HCT116 (cell line): ENCODE data around the gene SYF2. TPM values are rescaled to one million over a fixed set of nuclear protein-coding genes. Genes with fewer than 3 reads are reported as not detected.
A peak's percentile ranks its signal among the peaks of the same experiment; 100 is the strongest.

ENCODE experiments used
- ATAC-seq: fragments of 200-7000 bp; cut with Tn5 transposase; 2 replicates; pipeline ENCODE4 v1.9.1; 2020; ENCODE audit warnings: mild to moderate bottlenecking, moderate library complexity
- BruUV-seq: library from RNA; stranded (reverse); fragments of 400-500 nt; replicated peaks from 2 replicates; lab custom pipeline; 2021; lab: Mats Ljungman, UMichigan
- CTCF ChIA-PET: fragments of 300-600 bp; sonication (Branson Sonifier 250); formaldehyde crosslinking; loops from one replicate; lab custom pipeline; 2021; ENCODE audit warnings: antibody characterized with exemption; lab: Charles Lee
- POLR2A ChIA-PET: fragments of 300-600, 350-600 bp; sonication (Branson Sonifier 250); formaldehyde crosslinking; loops from one replicate; lab custom pipeline; 2021; ENCODE audit warnings: antibody characterized with exemption; lab: Charles Lee
- RAD21 ChIA-PET, 2 experiments: fragments of 300-600 bp; sonication (Branson Sonifier 250); formaldehyde crosslinking; loops; one replicate each; lab custom pipeline; 2023; ENCODE audit warnings: low total read pairs in 2 of 2; ENCODE audit not compliant: uncharacterized antibody in 2 of 2, unreplicated experiment in 2 of 2, low non-redundant PET in 1 of 2; lab: Charles Lee
- DNase-seq: peaks from one replicate; pipeline ENCODE4 v3.0.0-alpha.2; 2010; ENCODE audit warnings: low read depth, low spot score
- H2AFZ ChIP-seq: fragments of 200-600 bp; shearing (Covaris generic), sonication (generic); 2 replicates; pipeline ENCODE4 v1.6.1; 2017; ENCODE audit warnings: low read depth, mixed run types, mixed read lengths, antibody characterized with exemption, low read length; ENCODE audit not compliant: poor library complexity, severe bottlenecking
- H3K27ac ChIP-seq: 2 replicates; pipeline ENCODE4 v1.5.1; 2012; ENCODE audit warnings: low read depth, low read length
- H3K27me3 ChIP-seq: fragments of 200-600 bp; sonication (generic); 2 replicates; pipeline ENCODE4 v1.6.1; 2016; ENCODE audit warnings: mixed run types, low read length, mixed read lengths; ENCODE audit not compliant: insufficient read depth
- H3K36me3 ChIP-seq, 2 experiments: fragments of 200-500 bp in 1 of 2; fragments of 200-600 bp in 1 of 2; sonication (Bioruptor generic) in 1 of 2; sonication (generic) in 1 of 2; 2 replicates each; pipeline versions ENCODE4 v1.5.1 to v1.6.1; 2014 to 2016; ENCODE audit warnings: low read length in 2 of 2, inconsistent platforms in 1 of 2, mixed read lengths in 1 of 2, mixed run types in 1 of 2; ENCODE audit not compliant: insufficient read depth in 2 of 2, control insufficient read depth in 1 of 2
- H3K4me1 ChIP-seq, 2 experiments: fragments of 200-600 bp in 1 of 2; sonication (generic) in 1 of 2; 2 replicates each; pipeline versions ENCODE4 v1.5.1 to v1.6.1; 2012 to 2017; ENCODE audit warnings: low read length in 2 of 2, inconsistent platforms in 1 of 2, mild to moderate bottlenecking in 1 of 2, mixed read lengths in 1 of 2, mixed run types in 1 of 2, moderate library complexity in 1 of 2; ENCODE audit not compliant: insufficient read depth in 2 of 2, control insufficient read depth in 1 of 2
- H3K4me2 ChIP-seq: fragments of 200-600 bp; sonication (generic); 2 replicates; pipeline ENCODE4 v1.6.1; 2017; ENCODE audit warnings: mixed run types, low read length, mixed read lengths
- H3K4me3 ChIP-seq, 2 experiments: fragments of 200-600 bp in 1 of 2; sonication (generic) in 1 of 2; replicated peaks in 1 of 2; 2 replicates each; pipeline ENCODE4 v1.5.1; 2011 to 2016; ENCODE audit warnings: low read length in 2 of 2, control low read depth in 1 of 2, low read depth in 1 of 2, mild to moderate bottlenecking in 1 of 2, mixed read lengths in 1 of 2, mixed run types in 1 of 2
- H3K79me2 ChIP-seq: fragments of 200-600 bp; sonication (generic); 2 replicates; pipeline ENCODE4 v1.6.1; 2017; ENCODE audit warnings: mild to moderate bottlenecking, mixed run types, low read length, moderate library complexity, mixed read lengths; ENCODE audit not compliant: insufficient read depth
- H3K9ac ChIP-seq: fragments of 200-600 bp; sonication (generic); 2 replicates; pipeline ENCODE4 v1.6.1; 2016; ENCODE audit warnings: low read length, mixed read lengths
- H3K9me2 ChIP-seq: fragments of 200-600 bp; sonication (generic), shearing (Covaris generic); 2 replicates; pipeline ENCODE4 v1.6.1; 2017; ENCODE audit warnings: mixed run types, mild to moderate bottlenecking, moderate library complexity; ENCODE audit not compliant: insufficient read depth
- H3K9me3 ChIP-seq, 2 experiments: fragments of 200-500 bp in 1 of 2; fragments of 200-600 bp in 1 of 2; sonication (Bioruptor generic) in 1 of 2; sonication (generic) in 1 of 2; 2 replicates each; pipeline ENCODE4 v1.6.1; 2014 to 2017; ENCODE audit warnings: low read length in 2 of 2, mixed read lengths in 2 of 2, inconsistent platforms in 1 of 2, low read depth in 1 of 2, mild to moderate bottlenecking in 1 of 2, mixed run types in 1 of 2, moderate library complexity in 1 of 2; ENCODE audit not compliant: control insufficient read depth in 1 of 2, insufficient read depth in 1 of 2
- H4K20me1 ChIP-seq: fragments of 200-600 bp; sonication (generic), shearing (Covaris generic); 2 replicates; pipeline ENCODE4 v1.6.1; 2017; ENCODE audit warnings: mixed run types, mild to moderate bottlenecking, moderate library complexity; ENCODE audit not compliant: insufficient read depth
- CBX3 ChIP-seq: IDR thresholded peaks from 2 replicates; pipeline ENCODE4 v1.6.1; 2012; ENCODE audit warnings: low read depth
- CTCF ChIP-seq, 3 experiments: fragments of 200-600 bp in 1 of 3; sonication (generic) in 1 of 3; IDR thresholded peaks in 2 of 3; conservative IDR thresholded peaks in 1 of 3; 2 replicates each; pipeline ENCODE4 v1.5.1; 2012 to 2017; ENCODE audit warnings: low read depth in 2 of 3, low read length in 2 of 3, antibody characterized with exemption in 1 of 3, borderline replicate concordance in 1 of 3, control low read depth in 1 of 3, mild to moderate bottlenecking in 1 of 3, mixed read lengths in 1 of 3, mixed run types in 1 of 3, moderate library complexity in 1 of 3; ENCODE audit not compliant: insufficient read depth in 1 of 3
- EGR1 ChIP-seq: IDR thresholded peaks from 2 replicates; pipeline ENCODE4 v1.6.1; 2012; ENCODE audit warnings: low read depth
- EZH2 ChIP-seq: fragments of 200-600 bp; sonication (generic); IDR thresholded peaks from 2 replicates; pipeline ENCODE4 v1.6.1; 2017; ENCODE audit warnings: antibody characterized with exemption, mixed run types
- EZH2phosphoT487 ChIP-seq: fragments of 200-600 bp; IDR thresholded peaks from 2 replicates; pipeline ENCODE4 v1.6.1; 2018; ENCODE audit warnings: antibody characterized with exemption, borderline replicate concordance
- JUND ChIP-seq: IDR thresholded peaks from 2 replicates; pipeline ENCODE4 v1.6.1; 2012
- MAX ChIP-seq: IDR thresholded peaks from 2 replicates; pipeline ENCODE4 v1.6.1; 2012
- POLR2A ChIP-seq: IDR thresholded peaks from 2 replicates; pipeline ENCODE4 v1.7.0; 2011; ENCODE audit warnings: borderline replicate concordance; ENCODE audit not compliant: insufficient read depth, insufficient read length; ENCODE audit errors: extremely low read depth
- POLR2AphosphoS5 ChIP-seq: IDR thresholded peaks from 2 replicates; pipeline ENCODE4 v1.6.1; 2011; ENCODE audit warnings: mild to moderate bottlenecking, low read depth, low read length, moderate library complexity
- RAD21 ChIP-seq: IDR thresholded peaks from 2 replicates; pipeline ENCODE4 v1.6.1; 2012; ENCODE audit warnings: low read depth, mild to moderate bottlenecking
- REST ChIP-seq: IDR thresholded peaks from 2 replicates; pipeline ENCODE4 v1.6.1; 2012; ENCODE audit warnings: low read depth
- SIN3A ChIP-seq: IDR thresholded peaks from 2 replicates; pipeline ENCODE4 v1.6.1; 2012; ENCODE audit warnings: low read depth
- SRF ChIP-seq: IDR thresholded peaks from 2 replicates; pipeline ENCODE4 v1.6.1; 2012; ENCODE audit warnings: low read depth
- YY1 ChIP-seq: IDR thresholded peaks from 2 replicates; pipeline ENCODE4 v1.6.1; 2011; ENCODE audit warnings: low read length, low read depth, moderate library complexity, mild to moderate bottlenecking; ENCODE audit not compliant: insufficient replicate concordance; ENCODE audit errors: extremely low read depth
- ZFX ChIP-seq: fragments of 450-650 bp; IDR thresholded peaks from 2 replicates; pipeline ENCODE4 v1.6.1; 2017
- ZNF274 ChIP-seq: fragments of 200-500 bp; sonication (Bioruptor generic); IDR thresholded peaks from 2 replicates; pipeline ENCODE4 v1.6.1; 2014; ENCODE audit warnings: mild to moderate bottlenecking, low read depth, low read length, inconsistent platforms
- intact Hi-C: fragments of 100-400 bp; cut with micrococcal nuclease; formaldehyde crosslinking; loops from 2 replicates; pipeline ENCODE4 v1.10.0; 2022
- total RNA-seq: library from RNA; stranded (reverse); gene quantifications from one replicate; pipeline ENCODE4 v1.2.1, GENCODE V29; 2021; ENCODE audit not compliant: unreplicated experiment

SYF2 gene
- total RNA-seq, 1 experiment from 2014 or later: 40.4 TPM

GRCh38 chr1:25245393-25245792 is 13.1 kb upstream of the SYF2 start:
- Histone ChIP-seq H3K27ac (no peak overlapping the region), H3K79me2 (peaks cover 55% of the 10 kb centered on the region), H3K4me3 (peak overlapping the region; percentile 93 to 98; a peak in 3 of 4 replicates), H2AFZ (no peak overlapping the region), H3K9me3 (no peaks in the 10 kb centered on the region), H3K9me2 (no peaks in the 10 kb centered on the region), H3K9ac (no peak overlapping the region), H3K36me3 (peaks cover 18 to 34% of the 10 kb centered on the region in 2 experiments), H3K27me3 (no peaks in the 10 kb centered on the region), H3K4me1 (peaks cover 17 to 26% of the 10 kb centered on the region in 2 experiments), H3K4me2 (peak overlapping the region; percentile 96), H4K20me1 (peaks cover 17% of the 10 kb centered on the region; the same call in 1 of the 2 replicates)
- ChIA-PET CTCF (interaction anchor here (1.5 kb wide), 1 partner anchor 17 kb away, joined by 3 read pairs; no protein-coding TSS in a partner anchor), RAD21 (no interaction called here), POLR2A (interaction anchor here (2.1 kb wide), 1 partner anchor 13 kb away, joined by 8 read pairs; the partner anchor contains the start of gene SYF2)
- intact Hi-C loops: loop anchor here (5.0 kb wide), 1 partner anchor 97 kb away; no protein-coding TSS in a partner anchor
- DNase-seq (no peak), ATAC-seq (no peak)
- TF ChIP-seq ZNF274 (no peak), ZFX (no peak), CTCF (IDR thresholded peaks at IDR 0.05 in 2 of 3, conservative IDR thresholded peaks at IDR 0.05 in 1 of 3; ENCODE audit: borderline replicate concordance in 1 of 3, insufficient read depth in 1 of 3, low read depth in 2 of 3, low read length in 2 of 3) (no peak), EZH2 (no peak), YY1 (no peak), EGR1 (no peak), POLR2A (no peak), EZH2phosphoT487 (no peak), POLR2AphosphoS5 (no peak), SIN3A (no peak), CBX3 (no peak), MAX (no peak), REST (no peak), JUND (no peak), SRF (no peak), RAD21 (no peak)
- no TSS peak for BruUV-seq
